HG03565 (cell line): ENCODE measurements around the gene ADGRD1.

Experiments
- ATAC-seq: cut with Tn5 transposase; IDR thresholded peaks from one replicate; pipeline ENCODE4 v1.9.1; 2021; ENCODE audit warnings: mild to moderate bottlenecking, moderate library complexity; ENCODE audit not compliant: unreplicated experiment

The ADGRD1 gene

DNA sequence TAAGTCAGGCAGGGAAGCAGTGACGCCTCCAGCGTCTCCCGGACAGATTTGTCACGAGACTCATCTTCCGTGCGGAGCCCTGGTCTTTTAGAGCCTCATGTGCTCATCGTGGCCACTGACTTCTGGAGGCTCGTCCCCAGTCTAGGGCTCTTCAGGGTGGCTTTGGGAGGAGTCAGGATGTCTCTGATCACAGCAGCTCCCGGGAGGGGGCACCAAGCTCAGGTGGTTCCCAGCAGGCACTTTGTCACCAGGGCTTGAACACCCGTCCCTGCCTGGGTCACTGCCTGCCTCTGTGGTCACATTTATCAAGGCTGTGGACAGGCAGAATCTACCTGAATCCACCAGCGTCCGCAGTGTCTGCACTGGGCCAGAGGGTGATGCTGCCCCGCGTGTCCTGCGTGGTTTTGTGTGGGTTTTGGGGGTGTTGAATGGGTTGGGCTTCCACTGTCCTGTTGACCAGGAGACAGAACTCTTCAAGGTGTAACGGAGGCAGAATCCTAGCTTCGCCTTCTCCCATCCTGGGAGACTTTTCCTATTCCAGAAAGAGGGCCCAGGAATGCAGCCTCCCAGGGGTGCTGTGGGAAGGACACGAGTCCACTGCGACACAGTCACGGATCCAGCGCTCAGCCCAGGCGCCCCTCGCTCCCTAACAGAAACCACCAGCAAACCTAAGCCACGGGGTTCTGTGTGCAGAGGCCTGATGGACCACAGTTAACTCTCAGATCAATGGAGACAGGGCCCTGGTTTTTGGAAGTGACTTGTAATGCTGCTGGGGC is 132.3 kb downstream of the ADGRD1 start:
- ATAC-seq: no peak

GRCh38 chr12:131087302-131087818 is 133.7 kb downstream of the ADGRD1 start:
- ATAC-seq: no peak

- ATAC-seq: no peak
Measured at GRCh38 chr12:131087991-131088700, 134.4 kb downstream of the ADGRD1 start.

- no peak for ATAC-seq
Measured at GRCh38 chr12:131088701-131089530, 135.2 kb downstream of the ADGRD1 start.

GRCh38 chr12:131089531-131090273 is 136.0 kb downstream of the ADGRD1 start:
- no peak for ATAC-seq

GRCh38 chr12:131090274-131091210 is 136.8 kb downstream of the ADGRD1 start:
- no peak for ATAC-seq

DNA sequence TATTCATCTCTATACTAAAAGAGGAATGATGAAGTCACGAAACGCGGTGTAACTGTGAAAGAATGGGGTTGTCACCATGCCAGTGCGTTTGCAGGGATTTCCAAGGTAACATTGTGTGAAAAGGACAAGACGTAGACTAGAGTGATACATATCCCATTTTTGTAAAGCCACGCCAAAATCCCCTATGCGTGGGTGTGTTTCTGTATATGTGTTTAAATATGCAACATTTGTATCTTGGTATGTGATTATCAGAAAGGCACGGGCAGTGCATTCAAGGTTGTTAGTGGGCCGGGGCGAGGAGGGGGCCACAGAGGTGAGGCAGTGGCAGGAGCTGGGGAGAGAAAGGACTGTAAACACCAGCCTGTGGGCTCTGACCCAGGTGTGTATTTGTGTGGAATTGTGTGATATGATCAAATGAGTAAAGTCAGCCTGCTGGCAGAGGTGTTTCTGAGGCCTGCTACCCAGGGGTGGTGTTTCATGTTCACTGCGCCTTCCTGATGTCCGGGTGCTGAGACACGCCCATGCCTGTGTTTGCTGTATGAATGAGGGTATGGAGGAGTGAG is 137.8 kb downstream of the ADGRD1 start:
- peak; percentile 36 for ATAC-seq

GRCh38 chr12:131091976-131092691 is 138.4 kb downstream of the ADGRD1 start:
- no peak for ATAC-seq

DNA sequence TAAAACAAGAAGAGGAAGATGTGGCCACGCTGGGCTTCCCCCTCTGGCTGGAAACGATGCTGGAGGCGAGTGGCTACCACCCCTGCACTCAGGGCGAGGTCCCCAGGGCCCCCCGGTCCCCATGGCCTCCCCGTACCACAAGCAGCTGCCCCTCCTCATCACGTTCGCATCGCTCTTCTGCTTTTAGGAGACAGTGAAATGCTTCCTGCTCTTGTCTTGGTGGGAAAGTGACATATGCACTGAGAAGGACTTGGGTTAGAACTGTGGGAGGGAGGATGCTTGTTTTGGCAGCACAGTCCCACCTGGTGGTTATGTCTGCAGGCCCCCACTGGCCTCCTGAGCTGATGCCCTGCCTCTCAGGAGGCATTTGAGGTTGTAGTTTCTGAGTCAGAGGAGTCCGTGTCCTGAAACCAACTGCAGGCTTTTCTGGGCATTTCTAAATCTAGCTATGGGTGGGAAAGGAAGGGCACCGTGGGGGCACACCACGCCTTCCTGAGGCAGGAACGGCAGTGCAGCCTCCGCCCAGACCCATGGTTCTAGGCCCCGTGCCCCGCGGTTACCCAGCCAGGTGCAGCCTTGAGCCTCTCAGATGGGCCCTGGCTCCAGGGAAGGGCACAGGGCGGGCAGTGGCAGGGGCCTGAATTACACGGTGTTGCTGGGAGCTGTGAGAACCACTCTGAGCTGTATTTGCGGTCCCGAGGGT is 139.3 kb downstream of the ADGRD1 start:
- peak; percentile 56 for ATAC-seq

GRCh38 chr12:131093604-131093955 is 139.9 kb downstream of the ADGRD1 start:
- no peak for ATAC-seq

GRCh38 chr12:131093971-131094830 is 140.5 kb downstream of the ADGRD1 start:
- no peak for ATAC-seq

DNA sequence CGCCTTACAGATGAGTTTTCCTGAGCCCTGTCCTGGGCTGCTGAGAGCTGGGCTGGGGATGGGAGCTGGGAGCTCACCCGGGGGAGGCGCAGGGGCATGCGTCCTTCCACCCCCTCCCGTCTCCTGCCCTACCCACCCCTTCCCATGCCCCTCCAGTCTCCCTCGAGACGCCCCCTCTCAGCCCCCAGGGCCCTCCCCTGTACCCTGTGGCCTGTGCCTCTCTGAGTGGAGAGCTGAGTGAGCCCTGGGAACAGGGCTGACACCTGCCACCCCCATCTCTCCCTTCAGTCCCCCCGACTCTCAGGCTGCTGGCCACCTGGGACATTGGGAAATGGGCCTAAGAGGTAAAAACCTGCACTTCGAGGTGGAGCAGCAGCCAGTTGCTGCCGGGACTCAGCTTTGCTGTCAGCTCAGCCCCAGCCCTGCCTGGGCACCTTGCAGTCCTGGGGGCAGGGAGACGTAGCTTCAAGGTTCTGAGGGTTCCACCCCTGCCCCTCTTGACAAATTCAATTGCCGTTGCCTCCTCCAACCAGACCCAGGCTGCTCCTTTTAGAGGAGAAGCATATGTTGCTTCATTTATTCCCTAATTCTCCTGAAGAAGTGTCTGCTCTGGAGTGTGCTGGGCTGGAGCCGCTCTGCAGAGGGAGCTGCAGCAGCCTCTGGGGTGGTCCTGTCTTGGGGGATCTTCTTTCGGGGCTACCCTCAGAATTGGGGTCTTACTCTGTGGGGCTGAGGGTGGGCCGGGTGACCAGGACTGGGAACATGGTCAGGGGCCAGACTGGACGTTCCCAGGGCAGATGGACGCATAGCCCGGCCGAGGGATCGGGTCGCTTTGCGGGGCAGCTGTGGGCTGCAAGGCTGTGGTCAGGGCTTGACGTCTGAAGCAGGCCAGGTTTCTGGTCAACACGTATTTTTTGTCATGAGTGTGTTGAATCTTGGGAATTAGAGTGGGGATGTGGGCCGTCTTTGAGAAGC is 141.4 kb downstream of the ADGRD1 start:
- no peak for ATAC-seq

- no peak for ATAC-seq
Measured at GRCh38 chr12:131095826-131096680, 142.3 kb downstream of the ADGRD1 start.

- ATAC-seq: no peak
Measured at GRCh38 chr12:131096681-131097181, 143.0 kb downstream of the ADGRD1 start.
